HG03457 (cell line): ENCODE measurements around the gene ATP6V1B1.

Experiments used
- ATAC-seq: cut with Tn5 transposase; IDR thresholded peaks from one replicate; pipeline ENCODE4 v1.9.1; 2021; ENCODE audit warnings: moderate number of reproducible peaks; ENCODE audit not compliant: unreplicated experiment

The ATP6V1B1 gene

DNA sequence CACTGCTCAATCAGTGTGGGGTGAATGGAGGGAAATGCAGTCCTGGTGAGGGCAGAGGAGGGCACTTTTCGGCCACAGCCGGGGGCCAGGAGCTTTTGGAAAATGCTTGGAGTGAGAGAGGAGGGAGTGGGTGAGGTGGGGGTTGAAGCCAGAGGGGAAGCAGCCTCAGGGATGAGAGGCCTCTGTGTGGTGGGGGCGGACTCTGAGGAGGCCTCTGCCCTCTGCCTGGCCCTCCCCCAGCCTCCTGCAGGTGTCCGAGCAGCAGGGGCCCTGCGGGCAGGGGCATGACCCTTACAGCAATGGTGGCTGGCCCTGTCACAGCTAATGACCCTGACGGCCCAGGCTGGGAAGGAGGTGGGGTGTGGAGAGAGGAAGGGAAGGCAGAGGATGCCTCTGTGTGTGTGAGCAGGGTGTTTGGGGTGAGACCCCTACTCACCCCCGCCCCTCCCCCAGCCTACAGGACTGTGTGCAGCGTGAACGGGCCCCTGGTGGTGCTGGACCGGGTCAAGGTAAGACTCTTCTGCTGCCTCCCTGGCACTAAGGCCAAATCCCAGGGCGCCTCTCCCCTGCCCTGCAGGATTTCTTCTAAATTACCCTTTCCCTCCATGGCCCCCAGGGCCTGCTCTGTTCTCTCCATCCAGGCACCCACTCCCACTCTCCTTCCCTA, 7.6 kb downstream of the ATP6V1B1 start:
- no peak for ATAC-seq

DNA sequence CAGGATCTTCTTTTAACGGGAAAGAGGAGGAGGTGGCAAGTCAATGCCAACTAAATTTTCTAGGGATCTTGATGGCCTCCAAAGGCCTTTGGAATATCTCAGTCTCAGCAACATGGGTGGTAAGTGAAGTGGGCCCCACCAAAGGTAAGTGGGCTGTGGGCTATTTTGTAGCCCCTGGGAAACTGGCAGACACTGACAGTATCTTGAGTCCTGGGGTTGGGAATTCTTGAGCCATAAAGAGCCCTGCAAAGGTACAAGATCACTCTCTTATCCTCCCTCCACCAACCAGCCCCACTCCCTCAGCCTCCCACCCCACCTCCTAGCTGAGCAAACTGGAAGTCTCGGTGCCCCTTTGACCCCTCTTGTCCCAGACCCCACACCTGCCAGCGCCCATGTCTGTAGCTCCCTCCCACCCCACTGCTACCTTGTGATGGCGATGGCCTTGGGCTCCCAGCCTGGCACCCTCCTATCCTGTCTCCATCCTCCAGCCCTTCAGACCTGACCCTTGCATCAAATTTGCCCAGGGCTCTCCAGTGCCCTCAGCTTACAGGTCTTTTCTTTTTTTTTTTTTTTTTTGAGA, 8.5 kb downstream of the ATP6V1B1 start:
- no peak for ATAC-seq

DNA sequence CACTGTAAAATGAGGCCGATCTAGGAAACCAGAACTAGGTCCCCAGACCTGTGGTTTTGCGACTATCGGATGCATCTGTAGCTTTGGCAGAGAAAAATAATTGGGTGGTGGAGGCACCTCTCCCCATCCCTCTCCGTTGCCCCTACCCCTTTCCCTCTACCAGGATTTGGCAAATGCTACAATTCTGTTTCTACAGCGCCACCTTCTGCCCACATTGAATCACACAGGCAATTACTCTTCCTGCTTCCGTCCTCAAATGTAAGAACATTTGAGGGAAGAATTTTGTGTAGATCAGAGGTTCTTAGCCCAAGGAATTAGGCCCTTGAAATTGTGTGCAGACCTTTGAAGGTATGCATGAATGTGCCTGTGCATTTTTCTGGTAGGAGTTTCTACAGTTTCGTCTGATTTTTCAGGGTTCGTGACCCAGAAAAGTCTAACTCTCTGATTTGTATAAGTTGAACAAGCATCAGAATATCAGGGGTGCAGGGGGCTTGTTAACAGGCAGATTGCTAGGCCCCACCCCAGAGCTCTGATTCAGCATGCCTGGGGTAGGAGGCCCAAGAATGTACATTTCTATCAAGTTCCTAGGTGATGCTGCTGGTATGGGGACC, 11.2 kb downstream of the ATP6V1B1 start:
- no peak for ATAC-seq

DNA sequence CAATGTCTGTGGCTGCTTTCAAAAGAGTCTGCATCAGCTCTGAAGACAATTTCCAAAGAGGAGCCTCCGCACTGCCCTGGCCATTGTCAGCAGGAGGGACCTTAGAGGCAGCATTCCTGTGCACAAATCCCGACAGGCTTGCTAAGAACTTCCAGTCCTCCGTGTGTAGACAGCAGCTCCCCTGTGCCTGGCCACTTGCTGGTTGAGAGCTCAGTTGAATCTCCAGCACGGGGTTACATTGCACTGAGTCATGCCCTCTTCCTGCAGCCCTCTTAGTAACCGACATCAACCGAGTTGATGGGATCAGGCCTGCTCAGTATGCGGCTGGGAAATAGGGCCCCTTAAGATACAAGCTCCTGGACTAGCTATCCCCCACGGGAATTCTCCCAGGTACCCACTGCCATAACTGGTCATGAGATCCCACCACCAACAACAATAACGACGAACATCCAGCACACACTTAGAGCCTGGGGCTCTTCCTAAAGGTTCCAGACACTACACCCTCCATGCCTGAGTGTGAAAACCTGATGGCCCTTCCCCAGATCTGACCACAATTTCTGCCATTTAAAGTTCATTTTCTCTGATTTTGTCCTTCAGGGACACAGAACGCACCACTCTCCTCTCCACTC, 12.0 kb downstream of the ATP6V1B1 start:
- no peak for ATAC-seq

DNA sequence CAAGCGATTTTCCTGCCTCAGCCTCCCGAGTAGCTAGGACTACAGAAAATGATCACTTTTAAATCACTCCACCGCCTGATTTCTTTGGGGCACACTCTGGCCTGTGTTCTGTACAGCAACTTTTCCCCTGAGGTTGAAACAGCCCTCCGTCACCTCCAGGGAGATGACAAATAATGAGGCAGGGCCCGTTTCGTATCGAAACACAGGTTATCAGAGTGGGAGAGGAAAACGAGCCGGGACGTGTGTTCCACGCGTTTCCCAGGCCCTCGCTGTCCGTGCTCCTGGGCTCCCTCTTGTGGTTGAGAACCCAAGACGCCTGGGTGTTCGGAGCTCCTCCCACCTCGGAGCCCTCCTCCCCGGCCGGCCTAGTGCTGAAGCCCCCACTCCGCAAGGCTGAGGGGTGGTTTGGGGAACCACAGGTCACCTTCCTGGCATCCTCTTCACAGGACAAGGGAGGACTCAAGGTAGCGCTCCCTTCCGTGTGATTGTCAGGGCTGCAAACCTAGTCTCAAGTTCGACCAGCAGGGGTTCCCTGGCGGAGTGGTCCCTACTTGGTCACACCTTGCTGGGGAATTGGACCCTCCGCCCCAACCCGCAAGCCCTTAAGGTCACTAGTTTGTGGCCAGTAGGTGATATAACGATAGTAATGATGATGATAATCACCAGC, 12.8 kb downstream of the ATP6V1B1 start:
- ATAC-seq: no peak

DNA sequence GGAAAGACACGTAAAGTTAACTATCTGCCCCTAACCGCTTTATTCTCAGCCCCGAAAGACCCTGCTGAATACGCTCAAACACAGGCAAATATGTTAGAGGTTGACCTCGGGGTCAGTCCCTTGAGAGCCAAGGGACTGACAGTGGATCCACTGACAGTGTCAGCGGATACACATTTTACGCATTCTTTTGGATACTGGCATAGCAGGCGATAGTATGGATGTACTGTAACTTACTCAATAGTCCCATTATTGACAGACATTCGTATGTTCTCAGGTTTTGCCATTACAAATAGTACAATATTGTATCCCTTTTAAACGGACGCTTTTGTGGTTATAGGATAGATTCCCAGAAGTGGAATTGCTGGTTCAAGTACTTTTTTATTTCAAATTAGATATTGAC, 13.4 kb downstream of the ATP6V1B1 start:
- ATAC-seq: no peak

DNA sequence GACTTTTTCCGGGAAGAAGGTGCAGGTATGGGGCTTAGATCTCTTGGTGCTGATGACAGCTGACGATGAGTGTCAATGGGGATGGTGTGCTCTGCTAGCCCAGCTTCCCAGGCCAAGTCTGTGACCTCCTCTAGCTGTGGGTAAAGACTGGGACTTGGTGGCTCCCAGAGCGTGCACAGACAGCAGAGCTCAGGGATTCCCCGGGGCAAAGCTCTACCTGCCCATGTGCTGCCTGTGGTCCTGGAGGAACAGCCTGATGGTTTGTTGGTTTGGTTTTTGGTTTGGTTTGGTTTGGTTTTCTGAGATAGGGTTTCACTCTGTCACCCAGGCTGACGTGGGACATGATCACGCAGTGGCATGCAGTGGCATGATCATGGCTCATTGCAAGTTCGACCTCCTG, 19.2 kb downstream of the ATP6V1B1 start:
- ATAC-seq: no peak

DNA sequence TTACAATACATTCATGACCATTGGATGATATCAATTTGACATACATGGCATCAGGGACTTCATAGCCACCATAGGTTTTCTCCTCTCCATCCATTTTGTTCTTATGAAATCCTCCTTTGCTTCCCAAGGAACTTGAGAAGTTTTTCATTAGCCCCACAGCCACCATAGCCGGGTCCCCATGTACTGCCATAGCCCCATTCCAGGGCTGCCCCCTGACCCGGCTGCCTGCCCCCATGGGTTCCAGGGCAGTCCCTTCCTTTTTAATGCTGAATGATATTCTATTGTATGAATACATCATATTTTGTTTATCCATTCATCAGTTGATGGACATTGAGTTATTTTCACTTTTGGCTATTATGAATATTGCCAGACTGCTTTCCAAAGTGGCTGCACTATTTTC, 20.4 kb downstream of the ATP6V1B1 start:
- ATAC-seq: no peak

DNA sequence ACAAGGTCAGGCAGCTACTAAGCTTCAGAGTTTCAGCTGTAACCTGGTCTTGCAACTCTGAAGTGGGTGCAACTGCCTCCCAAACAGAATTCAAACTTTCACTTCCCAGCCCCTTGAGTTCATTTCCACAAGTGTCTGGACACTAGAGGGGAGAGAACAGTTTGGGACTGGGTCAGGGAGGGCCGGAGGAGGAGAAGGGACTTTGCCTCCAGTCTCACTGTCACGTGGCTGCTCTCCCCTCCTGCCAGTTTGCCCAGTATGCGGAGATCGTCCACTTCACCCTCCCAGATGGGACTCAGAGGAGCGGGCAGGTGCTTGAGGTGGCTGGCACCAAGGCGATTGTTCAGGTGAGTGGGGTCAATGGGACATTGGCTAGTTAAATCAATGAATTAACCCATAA, 22.1 kb downstream of the ATP6V1B1 start:
- ATAC-seq: no peak

DNA sequence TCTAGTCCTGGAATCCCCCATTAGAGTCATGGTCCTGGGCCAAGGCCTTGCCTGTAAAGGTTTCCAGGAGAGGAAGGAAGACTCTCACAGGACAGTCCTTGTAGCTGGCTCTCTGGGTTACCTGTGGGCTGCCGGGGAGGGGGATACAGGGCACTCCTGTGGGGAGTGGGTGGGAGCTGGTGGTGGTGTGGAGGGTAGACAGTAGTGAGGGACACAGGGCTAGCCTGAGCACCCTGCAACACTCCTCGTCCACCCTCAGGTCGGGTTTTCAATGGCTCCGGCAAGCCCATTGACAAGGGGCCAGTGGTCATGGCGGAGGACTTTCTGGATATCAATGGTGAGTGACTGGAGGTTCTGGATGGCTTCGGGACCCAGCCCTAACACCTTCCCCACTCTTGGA, 23.1 kb downstream of the ATP6V1B1 start:
- no peak for ATAC-seq

DNA sequence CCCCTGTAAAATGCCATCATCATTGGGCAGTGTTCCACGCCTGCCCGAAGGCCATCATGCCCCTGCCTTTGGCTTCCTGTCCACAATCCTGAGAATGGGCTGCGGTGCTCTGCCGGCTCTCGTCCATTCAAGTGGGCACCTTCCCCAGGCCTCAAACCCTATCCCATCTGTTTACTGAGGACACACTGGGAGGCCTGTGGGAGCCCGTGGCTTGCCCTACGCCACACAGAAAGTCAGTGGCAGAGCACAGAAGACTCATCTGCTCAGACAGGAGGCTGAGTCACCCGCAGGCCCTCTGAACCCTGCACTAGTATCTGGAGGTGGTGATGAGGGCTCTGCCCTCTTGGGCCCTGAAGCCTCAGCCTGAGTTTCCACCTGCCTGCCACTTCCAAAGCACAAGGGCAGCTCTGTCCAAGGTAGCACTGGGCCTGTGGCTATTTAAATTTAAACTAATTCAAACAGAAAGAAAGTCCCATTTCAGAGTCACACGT, 23.6 kb downstream of the ATP6V1B1 start:
- no peak for ATAC-seq

DNA sequence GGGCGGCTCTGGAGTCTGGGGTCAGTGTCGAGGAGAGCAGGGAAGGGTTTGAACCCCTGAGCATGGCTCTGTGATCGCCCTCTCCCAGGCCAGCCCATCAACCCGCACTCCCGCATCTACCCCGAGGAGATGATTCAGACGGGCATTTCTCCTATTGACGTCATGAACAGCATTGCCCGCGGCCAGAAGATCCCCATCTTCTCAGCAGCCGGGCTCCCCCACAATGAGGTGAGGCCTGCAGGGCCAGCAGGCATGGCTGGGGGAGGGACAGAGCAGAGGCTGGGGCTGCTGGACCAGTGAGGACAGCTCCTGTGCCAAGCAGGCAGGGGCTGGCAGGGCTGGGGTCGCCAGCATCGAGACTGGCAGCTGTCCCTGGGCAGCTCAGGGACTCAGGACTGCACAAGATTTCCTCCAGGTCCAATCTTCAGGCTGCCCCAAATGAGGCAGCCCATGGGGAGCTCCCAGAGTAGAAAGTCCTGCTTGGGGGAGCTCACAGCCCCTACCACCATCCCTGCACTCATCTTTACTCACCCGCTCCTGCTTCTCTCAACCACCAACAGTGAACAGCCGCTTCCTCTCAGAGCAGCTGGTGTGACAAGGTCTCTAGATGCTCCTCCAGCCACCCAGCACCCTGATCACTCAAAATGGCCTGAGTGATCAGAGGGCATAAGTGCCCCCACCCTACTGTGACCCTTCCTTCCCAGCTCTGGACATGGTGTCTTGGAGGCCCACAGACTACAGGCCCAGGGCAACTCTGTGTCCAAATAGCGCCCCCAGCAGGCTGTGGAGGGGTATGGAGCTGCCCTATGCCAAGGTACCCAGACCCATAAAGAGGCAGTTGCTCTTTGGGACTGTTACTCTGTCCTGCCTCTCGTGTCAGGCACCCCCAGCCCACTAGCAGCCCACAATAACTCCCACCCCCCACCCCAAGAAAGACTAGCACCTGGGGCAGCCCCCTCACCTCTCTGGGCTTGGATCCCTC, 24.4 kb downstream of the ATP6V1B1 start:
- no peak for ATAC-seq

DNA sequence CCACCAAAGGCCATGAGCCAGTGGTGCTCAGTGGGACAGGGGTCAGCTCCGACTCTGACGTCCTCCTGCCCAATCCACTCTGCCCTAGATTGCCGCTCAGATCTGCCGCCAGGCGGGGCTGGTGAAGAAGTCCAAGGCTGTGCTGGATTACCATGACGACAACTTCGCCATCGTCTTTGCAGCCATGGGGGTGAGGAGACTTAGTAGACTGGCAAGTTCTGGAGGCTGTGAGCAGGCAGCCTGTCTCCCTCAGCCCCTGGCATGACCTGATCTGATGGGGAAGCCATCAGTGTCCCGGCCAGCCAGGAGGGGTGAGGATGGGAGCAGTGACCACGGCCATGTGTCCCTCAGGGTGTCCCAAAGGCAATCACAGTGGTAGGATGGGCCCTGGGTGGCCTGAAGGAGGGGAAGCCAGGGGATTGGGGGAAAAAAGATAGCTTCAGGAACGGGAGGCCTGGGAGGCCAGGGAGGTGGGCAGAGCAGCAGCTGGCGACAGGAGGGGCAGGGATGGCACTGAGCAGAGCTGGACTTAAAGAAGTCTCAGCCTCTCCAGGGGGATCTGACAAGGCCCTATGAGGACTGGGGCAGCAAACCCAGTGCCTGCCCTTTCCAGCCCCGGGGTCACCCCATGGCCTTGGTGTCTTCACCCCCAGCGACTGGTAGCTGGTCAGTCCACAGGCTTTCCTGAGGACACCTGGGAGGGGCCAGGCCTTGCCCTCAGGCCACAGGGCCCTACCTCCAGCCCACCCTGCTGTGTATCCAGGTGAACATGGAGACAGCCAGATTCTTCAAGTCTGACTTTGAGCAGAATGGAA, 25.3 kb downstream of the ATP6V1B1 start:
- no peak for ATAC-seq

DNA sequence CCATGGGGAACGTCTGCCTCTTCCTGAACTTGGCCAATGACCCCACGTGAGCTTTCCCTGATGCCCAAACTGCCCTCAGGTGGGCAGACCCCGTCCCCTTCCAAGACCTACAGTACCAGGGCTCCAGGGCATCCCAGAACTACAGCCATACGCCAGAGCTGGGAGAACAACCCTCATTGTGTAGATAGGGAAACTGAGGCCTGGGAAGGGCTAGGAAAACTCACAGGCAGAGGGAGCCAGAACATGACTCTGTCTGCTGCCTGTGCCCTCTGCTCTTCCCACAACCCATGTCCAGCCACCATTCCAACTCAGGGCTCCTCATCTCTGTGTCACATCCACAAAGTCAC, 25.9 kb downstream of the ATP6V1B1 start:
- ATAC-seq: no peak

DNA sequence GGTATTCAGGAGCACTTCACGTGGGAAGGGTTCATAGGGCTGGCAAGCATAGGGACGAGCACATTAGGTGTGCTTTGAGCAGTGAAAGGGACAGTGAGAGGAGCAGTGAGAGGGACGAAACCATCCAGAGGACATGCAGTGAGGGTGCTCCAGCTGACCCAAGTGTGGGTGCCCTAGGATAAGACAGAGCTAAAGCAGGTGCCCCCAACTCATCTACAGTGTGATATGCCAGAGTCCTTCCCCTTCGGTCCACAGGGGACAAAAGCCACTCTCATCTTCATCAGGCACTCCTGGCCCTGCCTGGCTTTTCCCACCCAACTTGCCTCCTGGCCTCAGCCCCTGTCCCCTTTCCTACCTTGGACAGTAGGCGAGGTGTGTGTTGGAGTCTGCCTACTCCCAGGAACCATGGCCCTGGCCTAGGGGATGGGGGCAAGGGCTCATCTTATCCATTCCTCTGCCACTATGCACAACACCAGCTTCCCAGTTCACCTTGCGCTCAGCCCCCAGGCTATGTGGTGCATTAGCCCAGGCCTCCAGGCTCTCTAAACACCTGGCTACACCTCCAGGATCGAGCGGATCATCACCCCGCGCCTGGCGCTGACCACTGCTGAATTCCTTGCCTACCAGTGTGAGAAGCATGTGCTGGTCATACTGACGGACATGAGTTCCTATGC, 26.6 kb downstream of the ATP6V1B1 start:
- no peak for ATAC-seq

DNA sequence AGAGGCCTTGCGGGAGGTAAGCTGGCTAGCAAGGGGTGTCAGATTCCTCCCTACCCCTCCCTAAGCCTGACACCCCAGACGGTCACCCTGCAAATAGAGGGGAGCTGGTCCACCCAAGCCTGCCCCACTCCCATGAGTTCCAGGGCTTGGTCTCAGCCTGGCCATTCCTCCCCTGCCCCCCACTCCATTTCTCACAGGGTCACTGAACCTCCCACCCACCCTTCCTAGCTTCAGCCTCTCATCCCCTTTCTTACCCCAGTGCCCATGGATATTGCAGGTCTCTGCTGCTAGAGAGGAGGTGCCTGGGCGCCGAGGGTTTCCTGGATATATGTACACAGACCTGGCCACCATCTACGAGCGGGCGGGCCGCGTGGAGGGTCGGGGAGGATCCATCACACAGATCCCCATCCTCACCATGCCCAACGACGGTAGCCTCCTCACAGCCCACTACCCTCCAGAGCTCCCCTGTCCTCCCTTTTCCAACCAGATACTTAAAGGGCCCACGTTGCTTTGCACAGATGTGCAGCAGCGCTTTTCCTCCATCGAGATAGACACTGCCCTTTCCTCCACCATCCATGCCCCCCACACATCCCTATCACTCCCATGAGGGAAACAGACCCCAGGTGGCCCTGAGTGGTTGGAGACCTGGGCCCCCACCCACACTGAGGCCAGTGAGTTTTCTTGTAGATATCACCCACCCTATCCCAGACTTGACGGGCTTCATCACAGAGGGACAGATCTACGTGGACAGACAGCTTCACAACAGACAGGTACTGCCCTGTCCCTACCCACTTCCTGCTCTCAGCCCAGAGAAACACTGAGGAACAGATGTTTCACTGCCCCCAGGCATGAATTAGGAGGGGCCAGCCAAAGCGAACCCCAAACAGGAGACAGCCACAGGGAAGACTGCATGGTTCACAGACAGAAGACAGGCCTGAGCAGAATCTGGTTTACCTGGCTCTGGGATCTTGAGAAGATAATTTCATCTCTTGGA, 27.5 kb downstream of the ATP6V1B1 start:
- no peak for ATAC-seq

DNA sequence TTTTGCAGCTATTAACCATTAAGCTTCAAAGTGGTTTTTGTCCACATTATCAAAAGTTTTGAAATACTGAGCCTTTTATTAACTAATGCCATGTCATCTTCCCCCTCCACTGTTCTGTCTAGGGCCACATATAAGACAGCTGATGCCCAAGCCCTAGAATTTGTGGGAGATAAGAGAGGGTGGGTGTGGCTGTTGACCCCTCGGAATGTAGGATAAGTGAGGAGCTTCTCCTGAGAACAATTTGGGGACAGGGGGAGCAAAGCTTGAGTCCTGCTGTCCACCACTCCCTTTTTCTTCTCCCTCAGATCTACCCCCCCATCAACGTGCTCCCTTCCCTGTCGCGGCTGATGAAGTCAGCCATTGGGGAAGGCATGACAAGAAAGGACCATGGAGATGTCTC, 28.4 kb downstream of the ATP6V1B1 start:
- ATAC-seq: no peak
